CD4-positive, alpha-beta T cell treated with Interleukin-10 for 1 hour (primary cell): ENCODE data around the gene SYTL4.
"Not testable (repeated sequence)": the region's sequence is repeated elsewhere in the genome, so short reads cannot be mapped to it uniquely, and the experiment has no call there.

ENCODE experiments used
- DNase-seq: peaks from one replicate; pipeline ENCODE4 v3.0.0-alpha.2; 2020

SYTL4 gene

GRCh38 chrX:100731441-100732281, at the start of gene SYTL4:
Gene SYTL4, minus strand, starts transcription at chrX:100732121. Its CDS starts 30,084 bp downstream, at chrX:100702037.
- no peak for DNase-seq

DNA sequence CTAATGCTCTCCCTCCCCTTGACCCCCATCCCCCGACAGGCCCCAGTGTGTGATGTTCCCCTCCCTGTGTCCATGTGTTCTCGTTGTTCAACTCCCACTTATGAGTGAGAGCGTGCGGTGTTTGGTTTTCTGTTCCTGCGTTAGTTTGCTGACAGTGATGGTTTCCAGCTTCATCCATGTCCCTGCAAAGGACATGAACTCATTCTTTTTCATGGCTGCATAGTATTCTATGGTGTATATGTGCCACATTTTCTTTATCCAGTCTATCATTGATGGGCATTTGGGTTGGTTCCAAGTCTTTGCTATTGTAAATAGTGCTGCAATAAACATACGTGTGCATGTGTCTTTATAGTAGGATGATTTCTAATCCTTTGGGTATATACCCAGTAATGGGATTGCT, 37.5 kb upstream of the SYTL4 start:
- not testable (repeated sequence) for DNase-seq

- peak; percentile 81 for DNase-seq
Observed at GRCh38 chrX:100768679-100769338, 36.9 kb upstream of the SYTL4 start.

DNA sequence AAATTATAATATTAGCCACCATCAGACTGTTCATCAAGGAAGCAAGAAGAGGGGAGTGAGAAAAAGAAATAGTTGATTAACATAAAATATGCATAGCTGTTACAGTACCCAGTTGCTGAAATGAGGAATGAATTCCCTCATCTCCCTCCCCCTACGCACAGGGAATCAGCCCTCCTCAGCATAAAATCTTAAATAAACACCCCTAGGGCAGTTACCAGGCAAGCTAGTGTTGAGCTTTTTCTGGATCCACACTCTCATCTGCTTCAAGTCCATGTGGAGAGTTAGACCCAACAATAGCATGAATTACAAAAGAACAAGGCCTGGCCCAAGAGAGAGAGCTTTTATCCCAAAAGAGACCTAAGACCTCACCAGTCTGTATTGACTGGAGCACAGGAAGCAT, 19.0 kb upstream of the SYTL4 start:
- no peak for DNase-seq

GRCh38 chrX:100748108-100748507, 16.2 kb upstream of the SYTL4 start:
- DNase-seq = no peak

- DNase-seq = no peak
Observed at GRCh38 chrX:100747703-100748102, 15.8 kb upstream of the SYTL4 start.

GRCh38 chrX:100747090-100747489, 15.2 kb upstream of the SYTL4 start:
- no peak for DNase-seq

GRCh38 chrX:100745806-100746537, 14.1 kb upstream of the SYTL4 start:
- DNase-seq = no peak

DNA sequence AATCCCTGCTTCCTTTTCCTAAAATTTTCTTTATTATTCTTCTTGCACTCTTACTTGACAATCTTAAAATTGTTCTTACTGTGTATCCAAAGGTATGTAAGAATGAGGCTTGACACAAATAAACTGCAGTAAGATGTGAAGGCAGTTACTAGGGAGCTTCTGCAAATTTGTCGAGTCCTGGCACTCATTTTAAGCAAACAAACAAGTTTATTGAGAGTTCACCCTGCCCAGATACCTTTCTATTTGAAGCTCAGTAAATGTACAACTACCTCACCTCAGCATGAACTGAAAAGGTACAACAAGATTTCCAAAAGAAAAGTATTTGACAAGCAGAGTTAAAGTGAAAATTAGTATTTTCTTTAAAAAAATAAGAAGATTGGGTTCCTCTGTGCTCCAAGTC, 13.3 kb upstream of the SYTL4 start:
- DNase-seq = no peak

DNA sequence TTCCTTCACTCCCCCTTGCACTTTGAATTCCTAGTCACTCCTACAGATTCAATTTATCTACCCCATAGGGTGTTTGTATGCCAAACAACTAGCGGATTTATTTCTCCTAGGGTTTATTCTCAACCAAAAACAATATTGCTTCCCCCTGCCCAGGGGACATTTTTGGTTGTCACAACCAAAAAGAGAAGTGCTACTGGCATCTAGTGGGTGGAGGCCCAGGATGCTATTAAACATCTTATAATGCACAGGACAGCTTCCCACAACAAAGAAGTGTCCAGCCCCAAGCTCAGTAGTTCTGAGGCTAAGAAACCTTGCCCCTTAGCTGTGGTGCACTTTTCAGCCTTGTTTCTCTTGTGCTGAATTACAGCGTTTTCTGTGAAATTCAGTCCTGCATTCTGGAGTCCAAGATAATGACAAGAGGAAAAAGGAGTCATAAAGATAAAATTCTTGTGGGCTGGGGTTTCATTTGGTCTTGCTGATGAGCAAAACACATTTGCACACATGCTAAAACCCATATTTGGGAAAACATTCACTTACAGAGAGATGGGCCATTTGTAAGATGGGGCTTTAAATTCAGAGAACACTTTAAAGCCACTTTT, 11.2 kb upstream of the SYTL4 start:
- DNase-seq = no peak

- DNase-seq = not testable (repeated sequence)
Observed at GRCh38 chrX:100724006-100724405, 7.9 kb downstream of the SYTL4 start.

- DNase-seq = no peak
Observed at GRCh38 chrX:100721328-100721727, 10.6 kb downstream of the SYTL4 start.

GRCh38 chrX:100720301-100720700, 11.6 kb downstream of the SYTL4 start:
- no peak for DNase-seq

DNA sequence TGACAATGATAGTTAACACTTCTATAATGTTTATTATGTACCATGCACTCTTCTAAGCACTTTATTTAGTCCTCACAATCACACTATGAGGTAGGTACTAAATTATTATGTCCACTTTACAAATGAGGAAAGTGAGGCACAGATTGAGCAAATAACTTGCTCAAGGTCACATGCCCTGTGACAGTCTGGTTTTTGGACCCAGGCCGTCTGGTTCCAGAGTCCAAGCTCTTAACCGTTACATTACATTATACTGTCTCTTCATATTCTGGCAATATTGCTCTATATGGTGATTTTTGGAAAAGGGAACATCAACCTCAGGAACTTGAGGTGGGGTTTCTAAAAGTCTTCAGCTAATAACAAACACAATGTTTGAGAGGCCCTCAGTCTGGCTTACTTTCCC, 12.8 kb downstream of the SYTL4 start:
- DNase-seq = no peak

DNA sequence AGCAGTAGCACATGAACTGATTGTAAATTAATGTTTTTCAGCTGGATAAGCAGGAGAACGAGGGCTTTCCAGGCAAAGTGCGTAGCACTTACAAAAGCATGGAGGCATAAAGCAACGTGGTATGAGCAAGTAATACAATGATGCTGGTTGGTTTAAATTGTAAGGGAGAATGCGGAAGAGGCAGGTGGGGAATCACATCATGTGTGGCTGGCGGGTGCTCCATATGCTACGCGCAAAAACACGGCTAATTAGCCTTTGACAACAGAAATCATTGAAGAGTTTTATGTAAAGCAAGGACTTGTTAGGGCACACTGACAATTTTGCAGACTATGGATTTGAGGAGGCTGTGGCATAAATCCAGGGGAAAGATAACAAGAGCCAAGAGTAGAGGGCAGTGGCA, 14.6 kb downstream of the SYTL4 start:
- DNase-seq = no peak

- DNase-seq = no peak
Observed at GRCh38 chrX:100710816-100711215, 21.1 kb downstream of the SYTL4 start.

GRCh38 chrX:100704581-100705203, 27.2 kb downstream of the SYTL4 start:
- no peak for DNase-seq

DNA sequence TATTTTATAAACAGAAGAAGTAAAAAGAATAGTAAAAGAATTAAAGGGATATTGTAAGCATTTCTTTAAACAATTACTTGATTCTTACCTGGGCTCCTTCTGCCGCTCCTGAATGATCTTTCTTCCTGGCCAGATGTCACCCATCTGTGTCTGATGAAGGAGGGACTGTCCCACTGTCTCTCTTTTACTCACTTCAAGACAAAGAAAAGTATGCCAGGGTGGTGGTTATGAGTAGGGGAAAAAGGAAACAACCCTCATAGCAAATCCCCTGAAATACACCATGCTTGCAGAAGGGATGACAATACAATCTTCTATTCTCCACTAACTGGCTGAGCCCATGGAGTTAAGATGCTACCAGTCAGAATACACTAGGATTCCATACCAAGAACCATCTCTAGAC, 31.1 kb downstream of the SYTL4 start:
- no peak for DNase-seq

DNA sequence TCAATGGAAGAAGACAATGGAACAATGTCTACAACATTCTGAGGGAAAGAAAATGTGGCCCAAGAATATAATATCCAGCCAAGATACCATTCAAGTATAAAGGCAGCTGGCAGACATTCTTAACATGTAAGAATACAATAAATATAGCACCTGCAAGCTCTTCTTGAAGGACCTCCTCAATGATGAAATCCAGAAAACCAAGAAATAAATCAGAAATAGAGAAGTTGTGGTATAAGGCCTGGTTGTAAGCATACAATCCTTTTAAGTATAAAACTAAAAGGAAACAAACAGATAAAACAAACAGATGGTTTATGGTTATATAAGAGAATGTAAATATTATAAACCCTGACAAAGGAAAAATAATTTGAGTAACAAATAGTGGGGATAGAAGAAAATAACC, 33.4 kb downstream of the SYTL4 start:
- DNase-seq = no peak

GRCh38 chrX:100696699-100697351, 35.1 kb downstream of the SYTL4 start:
- no peak for DNase-seq

DNA sequence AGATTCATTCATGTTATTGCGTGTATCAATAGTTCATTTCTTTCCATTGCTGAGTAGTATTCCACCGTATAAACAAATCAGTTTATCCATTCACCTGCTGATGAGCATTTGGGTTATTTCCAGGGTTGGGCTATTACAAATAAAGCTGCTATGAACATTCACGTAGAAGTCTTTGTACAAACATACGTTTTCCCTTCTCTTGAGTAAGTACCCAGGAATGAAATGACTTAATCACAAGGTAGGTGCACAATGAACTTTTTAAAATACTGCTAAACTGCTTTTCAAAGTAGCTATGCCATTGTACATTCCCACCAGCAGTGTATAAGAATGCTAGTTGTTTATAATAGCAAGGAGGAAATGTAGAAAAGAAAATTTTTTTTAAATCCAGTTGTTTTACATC, 35.9 kb downstream of the SYTL4 start:
- no peak for DNase-seq

- no peak for DNase-seq
Observed at GRCh38 chrX:100695302-100695701, 36.6 kb downstream of the SYTL4 start.
